HEK293 (cell line): ENCODE results near the gene C22orf39.

Experiments
- BCL11A ChIP-seq: fragments of 450-650 bp; formaldehyde crosslinking; IDR thresholded peaks from 2 replicates; pipeline ENCODE4 v1.5.1; 2016; ENCODE audit warnings: low read depth, missing biosample characterization, missing genetic modification characterization
- KLF1 ChIP-seq: fragments of 450-650 bp; formaldehyde crosslinking; IDR thresholded peaks from 2 replicates; pipeline ENCODE4 v1.5.1; 2016; ENCODE audit warnings: missing biosample characterization, missing genetic modification characterization
- ZNF155 ChIP-seq: fragments of 450-650 bp; formaldehyde crosslinking; IDR thresholded peaks from 2 replicates; pipeline ENCODE4 v1.5.1; 2016; ENCODE audit warnings: missing biosample characterization, missing genetic modification characterization
- ZNF423 ChIP-seq: fragments of 450-650 bp; formaldehyde crosslinking; IDR thresholded peaks from 2 replicates; pipeline ENCODE4 v1.5.1; 2016; ENCODE audit warnings: missing biosample characterization, missing genetic modification characterization
- ZNF701 ChIP-seq: fragments of 450-650 bp; formaldehyde crosslinking; IDR thresholded peaks from 2 replicates; pipeline ENCODE4 v1.5.1; 2016; ENCODE audit warnings: missing biosample characterization, missing genetic modification characterization
- ZNF830 ChIP-seq: fragments of 450-650 bp; IDR thresholded peaks from 2 replicates; pipeline ENCODE4 v1.5.0; 2018; ENCODE audit warnings: missing biosample characterization, missing genetic modification characterization, low read depth, mild to moderate bottlenecking, moderate library complexity
- TF ChIP-seq, protein P1 (sequence below): fragments of 450-650 bp; formaldehyde crosslinking; IDR thresholded peaks from 2 replicates; pipeline ENCODE4 v1.5.1; 2016; ENCODE audit warnings: missing biosample characterization, missing genetic modification characterization, low read depth
- TF ChIP-seq, protein P2 (sequence below): fragments of 450-650 bp; formaldehyde crosslinking; IDR thresholded peaks from 2 replicates; pipeline ENCODE4 v1.5.1; 2016; ENCODE audit warnings: missing biosample characterization, missing genetic modification characterization

DNA sequence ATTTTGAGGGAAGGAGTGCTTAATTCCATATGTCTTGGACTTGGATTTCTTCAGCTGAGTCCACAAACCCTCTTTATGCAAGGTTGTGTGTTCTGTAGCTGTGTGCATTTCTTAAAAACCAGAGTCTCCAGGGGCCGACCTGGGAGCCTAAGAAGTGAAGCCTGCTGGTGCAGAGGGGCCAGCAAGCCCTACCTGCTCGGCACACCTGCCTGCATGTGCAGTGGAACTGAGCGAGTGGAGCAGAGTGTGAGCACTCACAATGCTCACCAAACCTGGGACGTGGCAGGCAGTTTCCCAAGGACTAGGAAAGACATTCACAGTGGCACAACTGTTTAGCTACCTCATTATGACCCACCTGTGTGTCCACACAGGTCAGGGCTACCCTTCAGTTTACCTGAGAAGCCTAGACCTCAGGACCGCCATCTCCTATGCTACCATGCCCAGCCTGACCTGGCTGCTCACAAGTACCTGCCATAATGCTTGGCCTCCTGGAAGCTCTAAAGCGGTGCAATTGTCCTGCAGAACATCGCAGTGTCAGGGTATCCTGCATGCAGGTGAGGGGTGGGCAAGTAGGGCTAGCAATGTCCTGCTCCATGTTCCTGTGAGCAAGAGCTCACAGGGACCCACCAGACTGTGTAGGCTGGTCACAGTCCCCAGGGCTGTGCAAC, 3.8 kb downstream of the C22orf39 start:
- no peak for TF ChIP-seq ZNF830 (tag by site-specific recombination)
- TF ChIP-seq, protein P1, sequence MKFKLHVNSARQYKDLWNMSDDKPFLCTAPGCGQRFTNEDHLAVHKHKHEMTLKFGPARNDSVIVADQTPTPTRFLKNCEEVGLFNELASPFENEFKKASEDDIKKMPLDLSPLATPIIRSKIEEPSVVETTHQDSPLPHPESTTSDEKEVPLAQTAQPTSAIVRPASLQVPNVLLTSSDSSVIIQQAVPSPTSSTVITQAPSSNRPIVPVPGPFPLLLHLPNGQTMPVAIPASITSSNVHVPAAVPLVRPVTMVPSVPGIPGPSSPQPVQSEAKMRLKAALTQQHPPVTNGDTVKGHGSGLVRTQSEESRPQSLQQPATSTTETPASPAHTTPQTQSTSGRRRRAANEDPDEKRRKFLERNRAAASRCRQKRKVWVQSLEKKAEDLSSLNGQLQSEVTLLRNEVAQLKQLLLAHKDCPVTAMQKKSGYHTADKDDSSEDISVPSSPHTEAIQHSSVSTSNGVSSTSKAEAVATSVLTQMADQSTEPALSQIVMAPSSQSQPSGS (tag by site-specific recombination) = no peak
- TF ChIP-seq, protein P2, sequence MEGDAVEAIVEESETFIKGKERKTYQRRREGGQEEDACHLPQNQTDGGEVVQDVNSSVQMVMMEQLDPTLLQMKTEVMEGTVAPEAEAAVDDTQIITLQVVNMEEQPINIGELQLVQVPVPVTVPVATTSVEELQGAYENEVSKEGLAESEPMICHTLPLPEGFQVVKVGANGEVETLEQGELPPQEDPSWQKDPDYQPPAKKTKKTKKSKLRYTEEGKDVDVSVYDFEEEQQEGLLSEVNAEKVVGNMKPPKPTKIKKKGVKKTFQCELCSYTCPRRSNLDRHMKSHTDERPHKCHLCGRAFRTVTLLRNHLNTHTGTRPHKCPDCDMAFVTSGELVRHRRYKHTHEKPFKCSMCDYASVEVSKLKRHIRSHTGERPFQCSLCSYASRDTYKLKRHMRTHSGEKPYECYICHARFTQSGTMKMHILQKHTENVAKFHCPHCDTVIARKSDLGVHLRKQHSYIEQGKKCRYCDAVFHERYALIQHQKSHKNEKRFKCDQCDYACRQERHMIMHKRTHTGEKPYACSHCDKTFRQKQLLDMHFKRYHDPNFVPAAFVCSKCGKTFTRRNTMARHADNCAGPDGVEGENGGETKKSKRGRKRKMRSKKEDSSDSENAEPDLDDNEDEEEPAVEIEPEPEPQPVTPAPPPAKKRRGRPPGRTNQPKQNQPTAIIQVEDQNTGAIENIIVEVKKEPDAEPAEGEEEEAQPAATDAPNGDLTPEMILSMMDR = no peak
- no peak for TF ChIP-seq KLF1 (tag by site-specific recombination)
- TF ChIP-seq ZNF423 (tag by site-specific recombination) = no peak
- TF ChIP-seq ZNF701 (tag by site-specific recombination) = no peak
- no peak for TF ChIP-seq BCL11A (tag by site-specific recombination)
- TF ChIP-seq ZNF155 (tag by site-specific recombination) = no peak
